ENCODE measurements around the gene FGR. TPM values are rescaled to one million over a fixed set of nuclear protein-coding genes. Genes with fewer than 3 reads are reported as not detected.

FGR gene
- total RNA-seq, 2 donors from 2014 or later, result 0.62 to 2.1 TPM

GRCh38 chr1:27570784-27571183, 64.2 kb downstream of the FGR start:
- no peak for ATAC-seq (replicated peaks in 1 of 2)

GRCh38 chr1:27570356-27570755, 64.6 kb downstream of the FGR start:
- H3K27ac Mint-ChIP-seq, result no peak overlapping the region
- DNase-seq (no peak), ATAC-seq (replicated peaks in 1 of 2) (no peak)
- no peaks in the 10 kb centered on the region for H3K27me3 Mint-ChIP-seq (ENCODE audit: low read depth)
- no peak overlapping the region for H3K4me3 Mint-ChIP-seq
- H3K9me3 Mint-ChIP-seq, result no peaks in the 10 kb centered on the region
- H3K36me3 Mint-ChIP-seq (ENCODE audit: insufficient read depth in 2 of 2), result no peaks in the 10 kb centered on the region
- peaks cover 20% of the 10 kb centered on the region for H3K4me1 Mint-ChIP-seq (ENCODE audit: low read depth)

More at GRCh38 chr1:27570784-27571183, 64.2 kb downstream of the FGR start:
- Mint-ChIP-seq H3K27me3 (ENCODE audit: low read depth) (no peaks in the 10 kb centered on the region), H3K36me3 (ENCODE audit: insufficient read depth in 2 of 2) (no peaks in the 10 kb centered on the region), H3K4me3 (no peak overlapping the region), H3K27ac (no peak overlapping the region), H3K9me3 (no peaks in the 10 kb centered on the region), H3K4me1 (ENCODE audit: low read depth) (peaks cover 20% of the 10 kb centered on the region)
- no peak for DNase-seq

GRCh38 chr1:27569506-27570291, 65.3 kb downstream of the FGR start:
- Mint-ChIP-seq H3K27ac (no peak overlapping the region), H3K9me3 (no peaks in the 10 kb centered on the region), H3K4me1 (ENCODE audit: low read depth) (peaks cover 20% of the 10 kb centered on the region), H3K4me3 (peak overlapping the region; percentile 77 to 91), H3K36me3 (ENCODE audit: insufficient read depth in 2 of 2) (no peaks in the 10 kb centered on the region), H3K27me3 (ENCODE audit: low read depth) (no peaks in the 10 kb centered on the region)
- DNase-seq (no peak), ATAC-seq (replicated peaks in 1 of 2) (no peak)

GRCh38 chr1:27569088-27569460, 65.9 kb downstream of the FGR start:
- Mint-ChIP-seq H3K9me3 (no peaks in the 10 kb centered on the region), H3K27me3 (ENCODE audit: low read depth) (no peaks in the 10 kb centered on the region), H3K4me1 (ENCODE audit: low read depth) (peaks cover 19% of the 10 kb centered on the region), H3K36me3 (ENCODE audit: insufficient read depth in 2 of 2) (no peaks in the 10 kb centered on the region), H3K4me3 (peak overlapping the region; percentile 77 to 91), H3K27ac (no peak overlapping the region)
- DNase-seq (no peak), ATAC-seq (replicated peaks in 1 of 2) (peak; percentile 1 to 2)

- Mint-ChIP-seq H3K27me3 (ENCODE audit: low read depth) (no peaks in the 10 kb centered on the region), H3K36me3 (ENCODE audit: insufficient read depth in 2 of 2) (no peaks in the 10 kb centered on the region), H3K27ac (no peak overlapping the region)
Measured at GRCh38 chr1:27568300-27569087, 66.5 kb downstream of the FGR start.

GRCh38 chr1:27567971-27568299, 67.0 kb downstream of the FGR start:
- no peaks in the 10 kb centered on the region for H3K9me3 Mint-ChIP-seq
- peak; percentile 1 to 9 for ATAC-seq (replicated peaks in 1 of 2)
- no peaks in the 10 kb centered on the region for H3K36me3 Mint-ChIP-seq (ENCODE audit: insufficient read depth in 2 of 2)
- H3K4me1 Mint-ChIP-seq (ENCODE audit: low read depth), result peaks cover 14% of the 10 kb centered on the region
- no peaks in the 10 kb centered on the region for H3K27me3 Mint-ChIP-seq (ENCODE audit: low read depth)
- DNase-seq, result no peak
- peak overlapping the region; percentile 64 to 68 for H3K4me3 Mint-ChIP-seq
- H3K27ac Mint-ChIP-seq, result no peak overlapping the region

More at GRCh38 chr1:27568300-27569087, 66.5 kb downstream of the FGR start:
- Mint-ChIP-seq H3K4me3 (peak overlapping the region; percentile 77 to 91), H3K4me1 (ENCODE audit: low read depth) (peaks cover 14% of the 10 kb centered on the region), H3K9me3 (no peaks in the 10 kb centered on the region)
- ATAC-seq (replicated peaks in 1 of 2) (peak; percentile 94), DNase-seq (peak; percentile 93 to 95)

- H3K27ac Mint-ChIP-seq, result no peak overlapping the region
- no peak for ATAC-seq (replicated peaks in 1 of 2)
- H3K27me3 Mint-ChIP-seq (ENCODE audit: low read depth), result no peaks in the 10 kb centered on the region
- DNase-seq, result no peak
- H3K9me3 Mint-ChIP-seq, result no peaks in the 10 kb centered on the region
- peaks cover 14% of the 10 kb centered on the region for H3K4me1 Mint-ChIP-seq (ENCODE audit: low read depth)
- H3K4me3 Mint-ChIP-seq, result no peak overlapping the region
- H3K36me3 Mint-ChIP-seq (ENCODE audit: insufficient read depth in 2 of 2), result no peaks in the 10 kb centered on the region
Measured at GRCh38 chr1:27567146-27567526, 67.8 kb downstream of the FGR start.

GRCh38 chr1:27566462-27567145, 68.4 kb downstream of the FGR start:
- Mint-ChIP-seq H3K9me3 (no peaks in the 10 kb centered on the region), H3K4me1 (ENCODE audit: low read depth) (peaks cover 14% of the 10 kb centered on the region), H3K27ac (no peak overlapping the region), H3K4me3 (no peak overlapping the region), H3K36me3 (ENCODE audit: insufficient read depth in 2 of 2) (no peaks in the 10 kb centered on the region), H3K27me3 (ENCODE audit: low read depth) (no peaks in the 10 kb centered on the region)
- DNase-seq, result no peak
- ATAC-seq (replicated peaks in 1 of 2), result no peak

GRCh38 chr1:27564710-27565649, 70.0 kb downstream of the FGR start:
- Mint-ChIP-seq H3K36me3 (ENCODE audit: insufficient read depth in 2 of 2) (no peaks in the 10 kb centered on the region), H3K4me1 (ENCODE audit: low read depth) (peaks cover 14% of the 10 kb centered on the region), H3K4me3 (no peak overlapping the region), H3K27ac (no peak overlapping the region), H3K27me3 (ENCODE audit: low read depth) (no peaks in the 10 kb centered on the region), H3K9me3 (no peaks in the 10 kb centered on the region)
- DNase-seq (no peak), ATAC-seq (replicated peaks in 1 of 2) (no peak)

- ATAC-seq (replicated peaks in 1 of 2), result no peak
- no peaks in the 10 kb centered on the region for H3K27me3 Mint-ChIP-seq (ENCODE audit: low read depth)
- no peaks in the 10 kb centered on the region for H3K9me3 Mint-ChIP-seq
- no peak overlapping the region for H3K4me3 Mint-ChIP-seq
- no peak for DNase-seq
- peaks cover 9% of the 10 kb centered on the region for H3K4me1 Mint-ChIP-seq (ENCODE audit: low read depth)
- H3K27ac Mint-ChIP-seq, result no peak overlapping the region
- no peaks in the 10 kb centered on the region for H3K36me3 Mint-ChIP-seq (ENCODE audit: insufficient read depth in 2 of 2)
Measured at GRCh38 chr1:27563591-27564471, 71.2 kb downstream of the FGR start.

- H3K4me1 Mint-ChIP-seq (ENCODE audit: low read depth), result peaks cover 5% of the 10 kb centered on the region
- H3K9me3 Mint-ChIP-seq, result no peaks in the 10 kb centered on the region
- H3K4me3 Mint-ChIP-seq, result no peak overlapping the region
- DNase-seq, result no peak
- no peak overlapping the region for H3K27ac Mint-ChIP-seq
- H3K36me3 Mint-ChIP-seq (ENCODE audit: insufficient read depth in 2 of 2), result no peaks in the 10 kb centered on the region
- no peak for ATAC-seq (replicated peaks in 1 of 2)
- H3K27me3 Mint-ChIP-seq (ENCODE audit: low read depth), result no peaks in the 10 kb centered on the region
Measured at GRCh38 chr1:27563341-27563590, 71.7 kb downstream of the FGR start.
